ENCODE data around the gene UNC13D. TPM values are rescaled to one million over a fixed set of nuclear protein-coding genes. Genes with fewer than 3 reads are reported as not detected.

Gene UNC13D
- total RNA-seq, 2 experiments from 2014 or later: 136 to 144 TPM

DNA sequence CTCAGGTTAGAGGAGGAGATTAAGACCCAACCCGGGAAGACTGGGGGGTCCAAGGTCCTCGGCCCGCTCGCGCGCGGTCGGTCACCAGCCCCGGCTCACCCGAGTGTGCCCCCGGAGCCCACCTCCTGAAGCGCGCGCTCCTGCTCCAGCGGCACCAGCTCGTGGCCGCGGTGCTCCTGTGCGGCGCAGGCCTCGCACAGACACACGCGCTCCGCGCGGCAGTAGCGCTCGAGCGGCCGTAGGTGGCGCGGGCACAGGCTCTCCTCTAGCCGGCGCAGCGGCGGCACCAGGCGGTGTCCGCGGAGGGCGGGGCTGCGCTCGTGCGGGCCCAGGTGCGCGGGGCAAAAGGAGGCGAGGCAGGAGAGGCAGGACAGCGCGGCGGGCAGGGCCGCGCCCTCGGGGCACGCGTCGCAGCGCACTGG lies 33.6 kb upstream of the UNC13D start:
- Mint-ChIP-seq H3K4me1 (ENCODE audit: low read depth) (peaks cover 25% of the 10 kb centered on the region), H3K9me3 (no peaks in the 10 kb centered on the region), H3K27ac (peak overlapping the region; percentile 88), H3K27me3 (no peaks in the 10 kb centered on the region), H3K4me3 (peak overlapping the region; percentile 80), H3K36me3 (ENCODE audit: low read depth) (peaks cover 3% of the 10 kb centered on the region)
- intact Hi-C loops (cut with micrococcal nuclease): no loop called here
- peak; percentile 65 for ATAC-seq
- POLR2A ChIA-PET: interaction anchor here (0.9 to 6.5 kb wide), 7 partner anchors 8 to 45 kb away, joined by 3 to 100 read pairs (median 6); partner anchors contain the start of genes MRPL38, TRIM65 and WBP2
- TF ChIP-seq, protein P1, sequence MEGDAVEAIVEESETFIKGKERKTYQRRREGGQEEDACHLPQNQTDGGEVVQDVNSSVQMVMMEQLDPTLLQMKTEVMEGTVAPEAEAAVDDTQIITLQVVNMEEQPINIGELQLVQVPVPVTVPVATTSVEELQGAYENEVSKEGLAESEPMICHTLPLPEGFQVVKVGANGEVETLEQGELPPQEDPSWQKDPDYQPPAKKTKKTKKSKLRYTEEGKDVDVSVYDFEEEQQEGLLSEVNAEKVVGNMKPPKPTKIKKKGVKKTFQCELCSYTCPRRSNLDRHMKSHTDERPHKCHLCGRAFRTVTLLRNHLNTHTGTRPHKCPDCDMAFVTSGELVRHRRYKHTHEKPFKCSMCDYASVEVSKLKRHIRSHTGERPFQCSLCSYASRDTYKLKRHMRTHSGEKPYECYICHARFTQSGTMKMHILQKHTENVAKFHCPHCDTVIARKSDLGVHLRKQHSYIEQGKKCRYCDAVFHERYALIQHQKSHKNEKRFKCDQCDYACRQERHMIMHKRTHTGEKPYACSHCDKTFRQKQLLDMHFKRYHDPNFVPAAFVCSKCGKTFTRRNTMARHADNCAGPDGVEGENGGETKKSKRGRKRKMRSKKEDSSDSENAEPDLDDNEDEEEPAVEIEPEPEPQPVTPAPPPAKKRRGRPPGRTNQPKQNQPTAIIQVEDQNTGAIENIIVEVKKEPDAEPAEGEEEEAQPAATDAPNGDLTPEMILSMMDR (IDR thresholded peaks at IDR 0.05): peak; percentile 67
- peak; percentile 81 for DNase-seq
- CTCF ChIA-PET: interaction anchor here (0.7 to 9.5 kb wide), 21 partner anchors 8 to 508 kb away, joined by 3 to 107 read pairs (median 4); partner anchors contain the start of genes TRIM65, UNK and WBP2

DNA sequence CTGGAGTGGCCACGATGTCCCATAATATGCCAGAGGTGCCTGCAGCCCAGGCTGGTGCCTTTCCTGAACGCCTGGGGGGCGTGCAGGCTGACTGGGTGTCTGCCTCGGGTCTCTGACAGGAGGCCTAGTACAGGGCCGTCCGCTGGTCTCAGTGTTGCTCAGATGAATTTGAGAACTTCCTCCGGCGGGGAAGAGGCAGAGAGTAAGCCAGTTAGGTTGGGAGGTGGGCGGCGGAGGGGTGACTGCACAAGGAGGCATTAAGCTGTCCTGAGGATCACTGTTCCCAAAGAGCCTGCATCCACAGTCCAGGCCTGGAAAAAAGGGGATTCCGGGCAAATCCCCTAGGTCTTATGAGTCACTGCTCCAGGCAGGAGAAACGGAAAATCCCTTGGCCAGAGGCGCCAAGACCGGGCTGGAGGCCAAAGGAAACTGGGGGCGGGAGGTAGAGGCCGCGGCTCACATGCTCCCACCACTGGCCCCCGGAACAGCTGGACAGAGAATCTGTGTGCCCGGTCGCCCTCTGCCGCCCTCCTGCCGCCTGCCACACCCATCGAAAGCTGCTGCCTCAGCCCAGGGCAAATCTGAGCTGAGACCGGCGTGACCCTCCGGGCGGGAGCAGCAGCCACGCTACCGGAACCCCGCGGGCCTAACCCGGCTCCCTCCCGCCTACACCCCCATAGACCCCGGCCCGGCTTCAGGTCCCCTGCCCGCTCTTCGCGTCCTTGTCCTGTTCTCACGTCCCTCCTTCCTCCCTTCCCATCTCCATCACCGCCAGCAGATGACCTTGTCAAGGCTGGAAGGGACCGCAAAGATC lies 32.9 kb upstream of the UNC13D start:
- TF ChIP-seq, protein P1 (IDR thresholded peaks at IDR 0.05): no peak
- peaks cover 29% of the 10 kb centered on the region for H3K4me1 Mint-ChIP-seq (ENCODE audit: low read depth)
- ATAC-seq (peak; percentile 15), DNase-seq (peak; percentile 70)
- peak overlapping the region; percentile 80 for H3K4me3 Mint-ChIP-seq
- intact Hi-C loops (cut with micrococcal nuclease): no loop called here
- peak overlapping the region; percentile 88 for H3K27ac Mint-ChIP-seq
- H3K36me3 Mint-ChIP-seq (ENCODE audit: low read depth): peaks cover 3% of the 10 kb centered on the region
- CTCF ChIA-PET: interaction anchor here (0.7 to 9.5 kb wide), 19 partner anchors 7 to 508 kb away, joined by 3 to 107 read pairs (median 4); partner anchors contain the start of genes TRIM65 and WBP2
- H3K9me3 Mint-ChIP-seq: no peaks in the 10 kb centered on the region
- no peaks in the 10 kb centered on the region for H3K27me3 Mint-ChIP-seq
- POLR2A ChIA-PET: interaction anchor here (0.9 to 6.5 kb wide), 6 partner anchors 8 to 44 kb away, joined by 3 to 100 read pairs (median 10); partner anchors contain the start of genes MRPL38, TRIM65 and WBP2

DNA sequence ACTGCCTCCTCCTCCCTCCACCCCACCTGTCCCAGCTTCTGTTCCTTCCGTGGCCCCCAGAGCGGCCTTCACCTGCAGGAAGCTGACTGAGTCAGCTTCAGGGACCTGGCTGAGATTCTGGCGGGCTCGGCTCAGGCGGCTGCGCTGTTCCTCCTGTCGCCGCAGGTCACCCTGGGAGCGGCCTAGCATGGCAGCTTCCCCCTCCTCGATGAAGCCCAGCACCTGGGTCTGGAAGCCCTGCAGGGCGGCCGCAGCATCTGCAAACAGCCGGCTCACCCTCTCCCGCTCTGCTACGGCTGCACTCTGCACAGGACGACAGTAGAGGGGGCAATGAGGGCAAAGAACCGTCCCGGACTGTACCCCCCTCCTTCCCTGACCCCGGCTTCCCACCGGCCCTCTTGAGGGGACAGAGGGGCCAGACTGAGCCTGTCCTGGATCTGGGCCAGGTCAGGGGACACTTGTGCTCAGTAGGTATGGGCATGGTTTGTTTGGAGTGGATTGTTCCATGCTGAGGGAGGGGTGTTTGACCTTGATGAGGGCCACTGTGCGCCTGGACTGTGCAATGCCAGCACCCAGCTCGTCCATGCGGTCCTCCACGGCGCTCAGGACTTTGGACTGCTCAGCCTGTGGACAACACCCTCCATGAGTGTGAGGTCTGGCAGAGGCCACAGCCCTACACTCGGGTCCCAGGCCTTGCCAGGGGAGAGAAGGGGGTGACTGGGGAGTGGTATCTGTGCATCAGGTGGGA lies 32.2 kb upstream of the UNC13D start:
- H3K27ac Mint-ChIP-seq: peak overlapping the region; percentile 88
- H3K27me3 Mint-ChIP-seq: no peaks in the 10 kb centered on the region
- H3K4me3 Mint-ChIP-seq: peak overlapping the region; percentile 80
- ChIA-PET CTCF (interaction anchor here (0.9 to 9.5 kb wide), 17 partner anchors 10 to 129 kb away, joined by 3 to 107 read pairs (median 4); partner anchors contain the start of genes GALK1, TRIM65 and WBP2), POLR2A (interaction anchor here (0.7 to 6.5 kb wide), 11 partner anchors 12 to 393 kb away, joined by 3 to 100 read pairs (median 6); partner anchors contain the start of genes MRPL38, TRIM65 and WBP2)
- DNase-seq (peak; percentile 88), ATAC-seq (peak; percentile 75)
- H3K9me3 Mint-ChIP-seq: no peaks in the 10 kb centered on the region
- peaks cover 26% of the 10 kb centered on the region for H3K4me1 Mint-ChIP-seq (ENCODE audit: low read depth)
- intact Hi-C loops (cut with micrococcal nuclease): no loop called here
- TF ChIP-seq, protein P1 (IDR thresholded peaks at IDR 0.05): peak; percentile 39
- peaks cover 3% of the 10 kb centered on the region for H3K36me3 Mint-ChIP-seq (ENCODE audit: low read depth)

DNA sequence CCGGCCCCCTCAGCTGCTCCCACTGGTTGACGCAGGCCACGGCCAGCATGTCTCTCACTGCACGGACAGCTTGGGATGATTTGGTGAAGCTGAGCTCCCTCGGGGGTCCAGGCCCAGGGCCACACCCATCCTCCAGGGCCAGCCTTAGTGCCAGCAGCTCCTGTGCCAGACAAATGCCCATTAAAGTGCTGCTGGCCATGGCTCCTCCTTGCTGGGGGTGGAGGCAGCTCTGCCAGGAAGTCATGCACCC lies 31.7 kb upstream of the UNC13D start:
- POLR2A ChIA-PET: interaction anchor here (0.6 to 6.5 kb wide), 12 partner anchors 11 to 393 kb away, joined by 3 to 100 read pairs (median 6); partner anchors contain the start of genes MRPL38, TRIM65 and WBP2
- ATAC-seq: no peak
- DNase-seq: no peak
- Mint-ChIP-seq H3K36me3 (ENCODE audit: low read depth) (peaks cover 3% of the 10 kb centered on the region), H3K9me3 (no peaks in the 10 kb centered on the region), H3K4me1 (ENCODE audit: low read depth) (peaks cover 26% of the 10 kb centered on the region), H3K27me3 (no peaks in the 10 kb centered on the region), H3K4me3 (peak overlapping the region; percentile 80), H3K27ac (peak overlapping the region; percentile 88)
- TF ChIP-seq, protein P1 (IDR thresholded peaks at IDR 0.05): no peak
- intact Hi-C loops (cut with micrococcal nuclease): no loop called here
- CTCF ChIA-PET: interaction anchor here (0.9 to 9.5 kb wide), 13 partner anchors 10 to 130 kb away, joined by 3 to 107 read pairs (median 5); partner anchors contain the start of genes GALK1, TRIM65 and WBP2
